PC-9 (cell line): ENCODE measurements around the gene TUBB4B.

ENCODE experiments used
- EZH2 ChIP-seq: fragments of 200-600 bp; sonication (generic); IDR thresholded peaks from 2 replicates; pipeline ENCODE4 v1.8.0; 2017; ENCODE audit warnings: antibody characterized with exemption, low read depth
- TF ChIP-seq, protein P1 (sequence below): fragments of 200-600 bp; sonication (generic); conservative IDR thresholded peaks from 2 replicates; pipeline ENCODE4 v1.6.1; 2017; ENCODE audit warnings: mixed run types, antibody characterized with exemption, mild to moderate bottlenecking, moderate library complexity

DNA sequence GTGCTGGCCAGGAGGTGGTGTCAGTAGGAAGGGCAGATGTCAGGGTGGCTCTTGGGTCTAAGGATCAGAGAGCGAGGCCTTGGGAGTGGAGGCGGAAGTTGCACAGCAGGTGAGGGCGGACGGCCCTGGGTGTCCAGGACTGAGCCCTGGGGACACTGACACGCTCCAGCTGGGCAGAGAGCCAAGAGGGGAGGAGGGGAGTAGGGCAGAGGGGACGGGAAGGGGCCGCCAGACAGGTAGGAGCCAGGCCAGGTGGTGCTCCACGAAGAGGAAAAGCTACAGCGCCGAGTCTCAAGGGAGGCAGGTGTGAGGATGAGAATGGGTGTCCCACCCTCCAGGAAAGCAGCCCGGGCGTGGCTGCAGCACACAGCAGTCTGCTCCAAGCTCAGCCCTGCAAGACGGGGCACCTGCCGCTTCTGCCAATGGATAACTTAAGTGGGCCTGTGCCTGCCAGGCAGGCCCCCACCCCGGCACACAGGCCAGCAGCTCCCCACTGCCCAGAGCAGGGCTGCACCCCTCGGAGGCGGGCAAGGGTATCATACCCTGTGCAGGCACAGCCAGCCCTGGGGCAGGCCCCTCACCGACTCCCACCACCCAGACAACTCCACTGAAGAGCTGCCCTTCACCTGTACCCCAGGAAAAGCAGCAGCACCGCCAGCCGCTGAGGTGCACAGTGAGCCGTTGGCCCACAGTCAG is 45.4 kb upstream of the TUBB4B start:
- TF ChIP-seq, protein P1, sequence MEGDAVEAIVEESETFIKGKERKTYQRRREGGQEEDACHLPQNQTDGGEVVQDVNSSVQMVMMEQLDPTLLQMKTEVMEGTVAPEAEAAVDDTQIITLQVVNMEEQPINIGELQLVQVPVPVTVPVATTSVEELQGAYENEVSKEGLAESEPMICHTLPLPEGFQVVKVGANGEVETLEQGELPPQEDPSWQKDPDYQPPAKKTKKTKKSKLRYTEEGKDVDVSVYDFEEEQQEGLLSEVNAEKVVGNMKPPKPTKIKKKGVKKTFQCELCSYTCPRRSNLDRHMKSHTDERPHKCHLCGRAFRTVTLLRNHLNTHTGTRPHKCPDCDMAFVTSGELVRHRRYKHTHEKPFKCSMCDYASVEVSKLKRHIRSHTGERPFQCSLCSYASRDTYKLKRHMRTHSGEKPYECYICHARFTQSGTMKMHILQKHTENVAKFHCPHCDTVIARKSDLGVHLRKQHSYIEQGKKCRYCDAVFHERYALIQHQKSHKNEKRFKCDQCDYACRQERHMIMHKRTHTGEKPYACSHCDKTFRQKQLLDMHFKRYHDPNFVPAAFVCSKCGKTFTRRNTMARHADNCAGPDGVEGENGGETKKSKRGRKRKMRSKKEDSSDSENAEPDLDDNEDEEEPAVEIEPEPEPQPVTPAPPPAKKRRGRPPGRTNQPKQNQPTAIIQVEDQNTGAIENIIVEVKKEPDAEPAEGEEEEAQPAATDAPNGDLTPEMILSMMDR, result no peak
- TF ChIP-seq EZH2, result no peak
